Mammary epithelial cell (primary cell): ENCODE results near the gene CASP14.

Experiments
- CTCF ChIP-seq, 2 donors: IDR thresholded peaks in 1 of 2; conservative IDR thresholded peaks in 1 of 2; 2 replicates each; pipeline ENCODE4 v1.5.1; 2011 to 2012; ENCODE audit warnings: inconsistent platforms in 2 of 2, low read length in 2 of 2, mild to moderate bottlenecking in 2 of 2, control low read depth in 1 of 2, low read depth in 1 of 2; ENCODE audit not compliant: insufficient read depth in 1 of 2; ENCODE audit errors: extremely low read depth in 1 of 2
- EZH2 ChIP-seq: IDR thresholded peaks from 2 replicates; pipeline ENCODE4 v1.6.1; 2012; ENCODE audit warnings: low read length, inconsistent platforms, borderline replicate concordance

GRCh38 chr19:15104003-15104402, 54.7 kb downstream of the CASP14 start:
- TF ChIP-seq CTCF (conservative IDR thresholded peaks at IDR 0.05 in 1 of 2, IDR thresholded peaks at IDR 0.05 in 1 of 2; ENCODE audit: extremely low read depth in 1 of 2, insufficient read depth in 1 of 2, low read depth in 1 of 2, low read length in 2 of 2): no peak
- no peak for TF ChIP-seq EZH2
